Measurements from ENCODE around the gene CAPZA2. TPM values are rescaled to one million over a fixed set of nuclear protein-coding genes. Genes with fewer than 3 reads are reported as not detected.

Gene CAPZA2
- total RNA-seq, 2 experiments from 2014 or later, result 93.6 to 96.5 TPM

GRCh38 chr7:116899308-116899707 lies 36.9 kb downstream of the CAPZA2 start:
- intact Hi-C loops (cut with DNase I, micrococcal nuclease), result no loop called here
- TF ChIP-seq, protein P1, sequence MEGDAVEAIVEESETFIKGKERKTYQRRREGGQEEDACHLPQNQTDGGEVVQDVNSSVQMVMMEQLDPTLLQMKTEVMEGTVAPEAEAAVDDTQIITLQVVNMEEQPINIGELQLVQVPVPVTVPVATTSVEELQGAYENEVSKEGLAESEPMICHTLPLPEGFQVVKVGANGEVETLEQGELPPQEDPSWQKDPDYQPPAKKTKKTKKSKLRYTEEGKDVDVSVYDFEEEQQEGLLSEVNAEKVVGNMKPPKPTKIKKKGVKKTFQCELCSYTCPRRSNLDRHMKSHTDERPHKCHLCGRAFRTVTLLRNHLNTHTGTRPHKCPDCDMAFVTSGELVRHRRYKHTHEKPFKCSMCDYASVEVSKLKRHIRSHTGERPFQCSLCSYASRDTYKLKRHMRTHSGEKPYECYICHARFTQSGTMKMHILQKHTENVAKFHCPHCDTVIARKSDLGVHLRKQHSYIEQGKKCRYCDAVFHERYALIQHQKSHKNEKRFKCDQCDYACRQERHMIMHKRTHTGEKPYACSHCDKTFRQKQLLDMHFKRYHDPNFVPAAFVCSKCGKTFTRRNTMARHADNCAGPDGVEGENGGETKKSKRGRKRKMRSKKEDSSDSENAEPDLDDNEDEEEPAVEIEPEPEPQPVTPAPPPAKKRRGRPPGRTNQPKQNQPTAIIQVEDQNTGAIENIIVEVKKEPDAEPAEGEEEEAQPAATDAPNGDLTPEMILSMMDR (IDR thresholded peaks at IDR 0.05), result no peak
- ATAC-seq (ENCODE audit: poor library complexity) (no peak), DNase-seq (no peak)
- Histone ChIP-seq H3K4me1 (ENCODE audit: insufficient read depth, low read length) (no peaks in the 10 kb centered on the region), H3K9me3 (ENCODE audit: control insufficient read depth in 1 of 2, insufficient read depth in 1 of 2, low read length in 2 of 2) (no peaks in the 10 kb centered on the region), H3K36me3 (ENCODE audit: insufficient read depth, low read length) (peaks cover 34% of the 10 kb centered on the region), H3K27ac (ENCODE audit: low read depth in 1 of 2, low read length in 2 of 2) (no peak overlapping the region), H3K27me3 (ENCODE audit: control insufficient read depth in 1 of 2, insufficient read depth in 2 of 2, low read length in 2 of 2) (no peaks in the 10 kb centered on the region), H3K4me3 (ENCODE audit: low read length) (no peak overlapping the region)
- Mint-ChIP-seq H3K36me3 (ENCODE audit: low read depth) (peaks cover 77% of the 10 kb centered on the region), H3K9me3 (no peaks in the 10 kb centered on the region), H3K4me1 (ENCODE audit: low read depth) (peaks cover 8% of the 10 kb centered on the region), H3K27me3 (no peaks in the 10 kb centered on the region), H3K27ac (no peak overlapping the region), H3K4me3 (no peak overlapping the region)
- CTCF ChIA-PET, result no interaction called here
- POLR2A ChIA-PET, result no interaction called here

DNA sequence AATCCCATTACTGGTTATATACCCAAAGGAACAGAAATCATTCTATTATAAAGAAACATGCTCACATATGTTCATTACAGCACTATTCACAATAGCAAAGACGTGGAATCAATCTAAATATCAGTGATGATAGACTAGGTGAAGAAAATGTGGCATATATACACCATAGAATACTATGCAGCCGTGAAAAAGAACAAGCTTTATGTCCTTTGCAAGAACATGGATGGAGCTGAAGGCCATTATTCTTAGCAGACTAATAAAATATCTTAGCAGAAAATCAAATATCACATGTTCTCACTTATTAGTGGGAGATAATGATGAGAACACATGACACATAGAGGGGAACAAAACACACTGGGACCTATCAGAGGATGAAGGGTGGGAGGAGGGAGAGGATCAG lies 38.8 kb downstream of the CAPZA2 start:
- Histone ChIP-seq H3K27ac (ENCODE audit: low read depth in 1 of 2, low read length in 2 of 2) (no peak overlapping the region), H3K4me1 (ENCODE audit: insufficient read depth, low read length) (no peaks in the 10 kb centered on the region), H3K27me3 (ENCODE audit: control insufficient read depth in 1 of 2, insufficient read depth in 2 of 2, low read length in 2 of 2) (no peaks in the 10 kb centered on the region), H3K4me3 (ENCODE audit: low read length) (no peak overlapping the region), H3K36me3 (ENCODE audit: insufficient read depth, low read length) (peaks cover 46% of the 10 kb centered on the region), H3K9me3 (ENCODE audit: control insufficient read depth in 1 of 2, insufficient read depth in 1 of 2, low read length in 2 of 2) (no peaks in the 10 kb centered on the region)
- TF ChIP-seq, protein P1 (IDR thresholded peaks at IDR 0.05), result no peak
- Mint-ChIP-seq H3K9me3 (no peaks in the 10 kb centered on the region), H3K36me3 (ENCODE audit: low read depth) (peaks cover 77% of the 10 kb centered on the region), H3K27ac (no peak overlapping the region), H3K4me3 (no peak overlapping the region), H3K27me3 (no peaks in the 10 kb centered on the region), H3K4me1 (ENCODE audit: low read depth) (peaks cover 8% of the 10 kb centered on the region)
- CTCF ChIA-PET, result no interaction called here
- ATAC-seq (ENCODE audit: poor library complexity) (no peak), DNase-seq (no peak)
- intact Hi-C loops (cut with DNase I, micrococcal nuclease), result no loop called here
- POLR2A ChIA-PET, result no interaction called here

DNA sequence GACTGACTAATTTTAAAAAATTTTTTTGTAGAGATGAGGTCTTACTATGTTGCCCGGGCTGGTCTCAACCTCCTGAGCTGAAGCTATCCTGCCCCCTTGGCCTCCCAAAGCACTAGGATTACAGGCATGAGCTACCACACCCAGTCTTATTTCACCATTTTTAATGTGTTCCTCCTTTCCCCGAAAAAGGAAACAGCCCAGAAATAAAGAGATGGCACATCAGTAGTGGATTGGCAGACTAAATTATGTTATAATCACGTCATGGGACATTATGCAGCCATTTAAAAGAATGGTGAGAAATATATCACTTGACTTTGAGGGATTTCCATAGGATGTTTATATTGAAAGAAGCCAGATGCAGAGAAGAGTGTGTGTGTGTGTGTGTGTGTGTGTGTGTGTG lies 40.5 kb downstream of the CAPZA2 start:
- intact Hi-C loops (cut with DNase I, micrococcal nuclease), result no loop called here
- Mint-ChIP-seq H3K36me3 (ENCODE audit: low read depth) (peaks cover 82% of the 10 kb centered on the region), H3K9me3 (no peaks in the 10 kb centered on the region), H3K4me1 (ENCODE audit: low read depth) (peaks cover 5% of the 10 kb centered on the region), H3K4me3 (no peak overlapping the region), H3K27me3 (no peaks in the 10 kb centered on the region), H3K27ac (no peak overlapping the region)
- DNase-seq (no peak), ATAC-seq (ENCODE audit: poor library complexity) (no peak)
- ChIA-PET CTCF (no interaction called here), POLR2A (no interaction called here)
- H3K4me3 ChIP-seq (ENCODE audit: low read length), result no peak overlapping the region
- H3K4me1 ChIP-seq (ENCODE audit: insufficient read depth, low read length), result no peaks in the 10 kb centered on the region
- TF ChIP-seq, protein P1 (IDR thresholded peaks at IDR 0.05), result no peak
- no peak overlapping the region for H3K27ac ChIP-seq (ENCODE audit: low read depth in 1 of 2, low read length in 2 of 2)
- no peaks in the 10 kb centered on the region for H3K27me3 ChIP-seq (ENCODE audit: control insufficient read depth in 1 of 2, insufficient read depth in 2 of 2, low read length in 2 of 2)
- no peaks in the 10 kb centered on the region for H3K9me3 ChIP-seq (ENCODE audit: control insufficient read depth in 1 of 2, insufficient read depth in 1 of 2, low read length in 2 of 2)
- H3K36me3 ChIP-seq (ENCODE audit: insufficient read depth, low read length), result peaks cover 53% of the 10 kb centered on the region

Data from CD4-positive, alpha-beta T cell (primary cell).